Measurements from ENCODE around the gene TEX26.

DNA sequence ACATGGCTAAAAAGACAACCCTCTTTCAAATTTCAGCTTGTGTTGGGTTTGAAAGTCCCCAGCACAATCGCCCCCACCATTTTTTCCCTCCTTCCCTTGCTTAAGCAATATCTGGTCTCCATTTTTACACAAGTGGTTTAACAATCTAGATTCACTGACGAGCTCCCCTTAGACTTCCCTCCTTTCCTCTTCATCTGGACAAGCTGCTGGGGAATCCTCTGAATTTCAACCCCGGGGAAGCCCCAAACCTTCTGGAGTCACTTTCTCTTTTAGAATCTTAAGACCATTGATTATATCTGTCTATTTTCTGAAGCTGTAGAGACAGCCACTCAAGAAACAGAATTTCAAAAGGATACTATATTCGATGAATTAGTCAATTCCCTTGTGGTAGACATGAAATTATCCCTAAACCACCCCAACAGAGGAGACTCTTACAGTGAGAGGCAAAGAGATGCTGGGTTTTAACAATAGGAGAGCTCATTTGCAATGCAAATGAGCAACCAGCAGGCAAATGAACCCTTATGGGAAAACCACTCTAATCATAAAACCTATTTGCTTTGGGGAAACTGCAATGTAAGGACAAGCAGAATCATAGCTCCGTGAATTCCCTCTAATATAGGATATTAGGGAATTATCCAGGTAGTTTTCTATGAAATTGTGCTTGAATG lies 78.9 kb downstream of the TEX26 start:
- TF ChIP-seq NRF1 (IDR thresholded peaks at IDR 0.05; ENCODE audit: low read depth, low read length) (no peak), CTCF (IDR thresholded peaks at IDR 0.05) (no peak), GABPA (IDR thresholded peaks at IDR 0.05; ENCODE audit: low read depth) (no peak), FOXM1 (IDR thresholded peaks at IDR 0.05; ENCODE audit: low read depth) (no peak), USF2 (IDR thresholded peaks at IDR 0.05; ENCODE audit: borderline replicate concordance, low read depth, low read length) (no peak), CHD2 (IDR thresholded peaks at IDR 0.05; ENCODE audit: low read length, partially characterized antibody) (no peak), EZH2phosphoT487 (IDR thresholded peaks at IDR 0.05; ENCODE audit: borderline replicate concordance, low read depth) (no peak), EP300 (IDR thresholded peaks at IDR 0.05; ENCODE audit: borderline replicate concordance in 1 of 2, low read depth in 1 of 2, low read length in 1 of 2) (no peak), SMC3 (IDR thresholded peaks at IDR 0.05; ENCODE audit: low read depth, low read length) (no peak), POLR2AphosphoS5 (IDR thresholded peaks at IDR 0.05; ENCODE audit: low read depth, low read length) (no peak), USF1 (IDR thresholded peaks at IDR 0.05; ENCODE audit: borderline replicate concordance, low read depth) (no peak), ELF1 (IDR thresholded peaks at IDR 0.05) (no peak), RAD21 (IDR thresholded peaks at IDR 0.05; ENCODE audit: low read length) (no peak)

Data from SK-N-SH (cell line).